Measurements from ENCODE around the gene BNIP5.

DNA sequence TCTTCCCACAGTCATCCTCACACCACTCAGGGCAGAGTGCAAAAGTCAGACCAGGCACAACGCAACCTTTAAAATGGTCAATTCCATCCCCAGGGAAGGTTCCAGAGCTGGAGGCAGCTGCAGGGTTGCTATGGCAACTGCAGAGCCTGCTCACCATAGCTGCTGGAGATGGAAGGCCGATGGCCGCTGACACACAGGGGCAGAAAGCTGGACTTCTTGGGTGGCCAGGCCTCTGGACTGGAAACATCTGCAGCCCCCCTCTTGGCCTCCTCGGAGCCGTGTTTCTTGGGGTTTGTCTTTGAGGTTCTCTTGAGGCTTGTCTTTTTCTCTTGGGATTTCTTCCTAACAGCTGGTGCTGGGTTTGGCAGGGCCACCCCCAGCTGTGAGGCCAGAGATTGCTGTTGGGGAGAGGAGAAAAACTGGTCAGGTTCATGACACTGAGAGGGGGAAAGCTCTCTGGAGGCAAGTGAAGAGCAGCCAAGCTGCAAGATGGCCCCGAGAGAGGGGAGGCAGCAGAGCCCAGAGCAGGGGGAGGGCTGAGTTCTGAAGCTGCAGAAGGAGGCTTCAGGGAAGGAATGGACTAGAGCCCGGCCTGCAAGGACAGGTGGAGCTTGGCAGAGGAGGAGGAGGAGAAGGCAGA lies 10.2 kb downstream of the BNIP5 start:
- TF ChIP-seq, protein P1, sequence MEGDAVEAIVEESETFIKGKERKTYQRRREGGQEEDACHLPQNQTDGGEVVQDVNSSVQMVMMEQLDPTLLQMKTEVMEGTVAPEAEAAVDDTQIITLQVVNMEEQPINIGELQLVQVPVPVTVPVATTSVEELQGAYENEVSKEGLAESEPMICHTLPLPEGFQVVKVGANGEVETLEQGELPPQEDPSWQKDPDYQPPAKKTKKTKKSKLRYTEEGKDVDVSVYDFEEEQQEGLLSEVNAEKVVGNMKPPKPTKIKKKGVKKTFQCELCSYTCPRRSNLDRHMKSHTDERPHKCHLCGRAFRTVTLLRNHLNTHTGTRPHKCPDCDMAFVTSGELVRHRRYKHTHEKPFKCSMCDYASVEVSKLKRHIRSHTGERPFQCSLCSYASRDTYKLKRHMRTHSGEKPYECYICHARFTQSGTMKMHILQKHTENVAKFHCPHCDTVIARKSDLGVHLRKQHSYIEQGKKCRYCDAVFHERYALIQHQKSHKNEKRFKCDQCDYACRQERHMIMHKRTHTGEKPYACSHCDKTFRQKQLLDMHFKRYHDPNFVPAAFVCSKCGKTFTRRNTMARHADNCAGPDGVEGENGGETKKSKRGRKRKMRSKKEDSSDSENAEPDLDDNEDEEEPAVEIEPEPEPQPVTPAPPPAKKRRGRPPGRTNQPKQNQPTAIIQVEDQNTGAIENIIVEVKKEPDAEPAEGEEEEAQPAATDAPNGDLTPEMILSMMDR (IDR thresholded peaks at IDR 0.05; ENCODE audit: borderline replicate concordance, extremely low read depth, low read length, poor library complexity, severe bottlenecking): no peak
- TF ChIP-seq EZH2 (IDR thresholded peaks at IDR 0.05; ENCODE audit: borderline replicate concordance, low read depth, low read length, severe bottlenecking): no peak
